Esophagus muscularis mucosa (tissue), 4 donors: Measurements from ENCODE around the gene ADAD2. TPM values are rescaled to one million over a fixed set of nuclear protein-coding genes. Genes with fewer than 3 reads are reported as not detected.

ENCODE experiments used
- DNase-seq: peaks from one replicate; pipeline ENCODE4 v3.0.0-alpha.2; 2017; ENCODE audit errors: extremely low spot score
- H3K27ac ChIP-seq, 4 donors: fragments of 200-600 bp; sonication (generic); replicated peaks in 1 of 4; 1 replicate in 3 of 4; 2 replicates in 1 of 4; pipeline ENCODE4 v1.5.1; 2016 to 2019; ENCODE audit warnings: mild to moderate bottlenecking in 1 of 4
- H3K27me3 ChIP-seq, 4 donors: fragments of 200-600 bp; sonication (generic); one replicate each; pipeline versions ENCODE4 v1.5.1 to v1.6.0; 2016 to 2019
- H3K36me3 ChIP-seq, 4 donors: fragments of 200-600 bp; sonication (generic); one replicate each; pipeline ENCODE4 v1.5.1; 2016 to 2019
- H3K4me1 ChIP-seq, 4 donors: fragments of 200-600 bp; sonication (generic); one replicate each; pipeline ENCODE4 v1.5.1; 2016 to 2019
- H3K4me3 ChIP-seq, 4 donors: fragments of 200-600 bp; sonication (generic); 1 replicate in 2 of 4; 2 replicates in 2 of 4; pipeline ENCODE4 v1.5.1; 2016 to 2019; ENCODE audit warnings: mild to moderate bottlenecking in 4 of 4, moderate library complexity in 1 of 4
- H3K9me3 ChIP-seq, 4 donors: fragments of 200-600 bp; sonication (generic); 1 replicate in 3 of 4; 2 replicates in 1 of 4; pipeline ENCODE4 v1.5.1; 2016 to 2019
- EP300 ChIP-seq: sonication (generic); formaldehyde crosslinking; IDR thresholded peaks from one replicate; pipeline ENCODE4 v1.6.1; 2017; ENCODE audit warnings: antibody characterized with exemption
- POLR2A ChIP-seq: fragments of 450-650 bp; IDR thresholded peaks from one replicate; pipeline ENCODE4 v1.6.1; 2017; ENCODE audit warnings: antibody characterized with exemption, moderate library complexity, mild to moderate bottlenecking, low read depth
- POLR2AphosphoS5 ChIP-seq, 2 donors: sonication (generic); formaldehyde crosslinking; IDR thresholded peaks; one replicate each; pipeline ENCODE4 v1.6.1; 2017; ENCODE audit warnings: antibody characterized with exemption in 2 of 2
- WGBS: methylation state at CpG from one replicate; pipeline ENCODE4 v1.1.5; 2018; 5-methylcytosine and 5-hydroxymethylcytosine counted together
- intact Hi-C: fragments of 100-400 bp; cut with DNase I; formaldehyde crosslinking; loops from one replicate; pipeline ENCODE4 v1.15.1; 2023
- total RNA-seq, 4 donors: library from RNA; depleted of rRNA; stranded (reverse); fragments of >200 nt; gene quantifications; one replicate each; pipeline versions ENCODE4 v1.1.0 to v1.2.1, GENCODE V29; 2016
- TF ChIP-seq, protein P1 (sequence below), 3 experiments: fragments of 200-600 bp in 2 of 3; fragments of 450-650 bp in 1 of 3; sonication (generic) in 2 of 3; IDR thresholded peaks; one replicate each; pipeline ENCODE4 v1.5.1; 2017 to 2019; ENCODE audit warnings: antibody characterized with exemption in 3 of 3, mild to moderate bottlenecking in 2 of 3, moderate library complexity in 1 of 3

ADAD2 gene
- total RNA-seq, 4 donors from 2014 or later: 0.42 to 0.83 (median 0.80) TPM; not detected in 1

DNA sequence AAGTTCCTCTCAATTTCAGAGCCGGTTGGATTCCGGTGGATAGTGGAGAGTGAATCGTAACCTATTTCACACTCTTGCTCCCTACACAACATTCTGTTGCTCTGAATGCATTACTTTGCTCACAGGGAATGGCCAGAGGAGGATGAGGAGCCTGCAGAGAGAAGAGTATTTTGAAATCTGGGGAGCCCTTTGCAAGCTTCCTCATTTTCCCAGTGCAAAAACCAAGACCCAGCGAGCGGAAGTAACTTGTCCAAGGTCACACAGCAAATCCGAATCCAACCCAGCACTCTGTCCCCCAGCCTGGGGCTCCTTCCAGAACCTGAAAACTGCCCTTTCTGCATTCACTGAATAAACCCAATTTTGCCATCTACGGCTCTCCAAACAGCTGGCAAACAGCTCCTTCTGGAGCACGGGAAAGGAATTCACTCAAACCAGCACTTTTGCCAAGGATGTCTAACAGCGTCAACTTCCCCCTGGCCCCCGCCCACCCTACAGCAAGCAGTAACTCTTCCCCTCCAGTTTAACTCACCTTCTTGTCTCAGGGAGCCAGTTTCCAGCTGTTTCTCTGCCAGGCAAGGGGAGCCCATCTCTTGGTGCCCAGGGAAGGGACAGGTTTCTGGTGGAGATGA is 48.3 kb downstream of the ADAD2 start:
- WGBS: 43% methylated on average over 10 of the region's 10 CpGs
- H3K27me3 ChIP-seq: peaks cover 0 to 55% (median 2%) of the 10 kb centered on the region in 4 donors
- TF ChIP-seq, protein P1, sequence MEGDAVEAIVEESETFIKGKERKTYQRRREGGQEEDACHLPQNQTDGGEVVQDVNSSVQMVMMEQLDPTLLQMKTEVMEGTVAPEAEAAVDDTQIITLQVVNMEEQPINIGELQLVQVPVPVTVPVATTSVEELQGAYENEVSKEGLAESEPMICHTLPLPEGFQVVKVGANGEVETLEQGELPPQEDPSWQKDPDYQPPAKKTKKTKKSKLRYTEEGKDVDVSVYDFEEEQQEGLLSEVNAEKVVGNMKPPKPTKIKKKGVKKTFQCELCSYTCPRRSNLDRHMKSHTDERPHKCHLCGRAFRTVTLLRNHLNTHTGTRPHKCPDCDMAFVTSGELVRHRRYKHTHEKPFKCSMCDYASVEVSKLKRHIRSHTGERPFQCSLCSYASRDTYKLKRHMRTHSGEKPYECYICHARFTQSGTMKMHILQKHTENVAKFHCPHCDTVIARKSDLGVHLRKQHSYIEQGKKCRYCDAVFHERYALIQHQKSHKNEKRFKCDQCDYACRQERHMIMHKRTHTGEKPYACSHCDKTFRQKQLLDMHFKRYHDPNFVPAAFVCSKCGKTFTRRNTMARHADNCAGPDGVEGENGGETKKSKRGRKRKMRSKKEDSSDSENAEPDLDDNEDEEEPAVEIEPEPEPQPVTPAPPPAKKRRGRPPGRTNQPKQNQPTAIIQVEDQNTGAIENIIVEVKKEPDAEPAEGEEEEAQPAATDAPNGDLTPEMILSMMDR (IDR thresholded peaks at IDR 0.05): no peak
- TF ChIP-seq POLR2A (no peak), POLR2AphosphoS5 (IDR thresholded peaks at IDR 0.05) (no peak), EP300 (no peak)
- H3K27ac ChIP-seq: no peak overlapping the region
- intact Hi-C loops: no loop called here
- peaks cover 0 to 17% (median 6%) of the 10 kb centered on the region in 4 donors for H3K4me1 ChIP-seq
- no peaks in the 10 kb centered on the region for H3K36me3 ChIP-seq
- no peak overlapping the region for H3K4me3 ChIP-seq
- no peaks in the 10 kb centered on the region for H3K9me3 ChIP-seq
- DNase-seq: no peak

DNA sequence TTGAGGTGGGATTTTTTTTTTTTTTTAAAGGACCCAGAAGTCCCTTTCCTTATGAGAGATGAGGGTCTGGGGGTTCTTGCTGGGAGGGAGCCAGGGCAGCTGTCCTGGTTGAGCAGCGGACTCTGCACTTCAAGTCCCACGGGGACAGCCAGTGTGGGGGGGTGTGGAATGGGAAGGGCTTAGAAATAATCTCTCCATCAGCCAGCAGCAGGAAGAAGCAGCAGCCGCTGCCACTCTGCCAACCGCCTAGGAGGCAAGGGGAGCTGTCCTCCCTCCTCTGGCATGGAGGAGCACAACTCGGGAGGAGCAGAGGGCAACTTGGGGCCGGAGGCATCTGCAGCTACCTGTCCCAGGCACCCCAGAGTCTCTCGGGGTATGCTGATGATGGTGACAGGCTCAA is 49.0 kb downstream of the ADAD2 start, which contains the start of gene KCNG4:
Gene KCNG4, minus strand, starts transcription at position 104 of the 400 bp plus-strand sequence. CDS start 2,527 bp downstream, outside the sequence.
- no peak for TF ChIP-seq POLR2A
- no peak for TF ChIP-seq EP300
- no peak for TF ChIP-seq POLR2AphosphoS5 (IDR thresholded peaks at IDR 0.05)
- TF ChIP-seq, protein P1 (IDR thresholded peaks at IDR 0.05): no peak
- Histone ChIP-seq H3K27ac (no peak within 1 kb of the TSS), H3K9me3 (no peaks in the 10 kb centered on the region), H3K27me3 (peaks cover 0 to 55% (median 2%) of the 10 kb centered on the region in 4 donors), H3K4me3 (no peak within 1 kb of the TSS), H3K4me1 (peaks cover 0 to 11% (median 3%) of the 10 kb centered on the region in 4 donors), H3K36me3 (no peaks in the 10 kb centered on the region)
- intact Hi-C loops: no loop called here
- DNase-seq: no peak
- WGBS: 33% methylated on average over 2 of the region's 7 CpGs

GRCh38 chr16:84240455-84240854 is 49.5 kb downstream of the ADAD2 start:
- H3K4me1 ChIP-seq: peaks cover 0 to 10% (median 0%) of the 10 kb centered on the region in 4 donors
- 73% methylated on average over 2 of the region's 2 CpGs for WGBS
- intact Hi-C loops: no loop called here
- H3K27ac ChIP-seq: no peak overlapping the region
- H3K36me3 ChIP-seq: no peaks in the 10 kb centered on the region
- H3K27me3 ChIP-seq: peaks cover 0 to 55% (median 2%) of the 10 kb centered on the region in 4 donors
- H3K4me3 ChIP-seq: no peak overlapping the region
- H3K9me3 ChIP-seq: no peaks in the 10 kb centered on the region
- DNase-seq: no peak
- TF ChIP-seq EP300: no peak
- TF ChIP-seq POLR2AphosphoS5 (IDR thresholded peaks at IDR 0.05): no peak
- no peak for TF ChIP-seq POLR2A
- TF ChIP-seq, protein P1 (IDR thresholded peaks at IDR 0.05): no peak

- TF ChIP-seq POLR2A: no peak
- TF ChIP-seq EP300: no peak
- TF ChIP-seq POLR2AphosphoS5 (IDR thresholded peaks at IDR 0.05): no peak
- TF ChIP-seq, protein P1 (IDR thresholded peaks at IDR 0.05): no peak
- intact Hi-C loops: no loop called here
- Histone ChIP-seq H3K36me3 (no peaks in the 10 kb centered on the region), H3K4me3 (no peak overlapping the region), H3K27ac (no peak overlapping the region), H3K4me1 (peaks cover 0 to 10% (median 0%) of the 10 kb centered on the region in 4 donors), H3K27me3 (peaks cover 0 to 52% (median 2%) of the 10 kb centered on the region in 4 donors), H3K9me3 (no peaks in the 10 kb centered on the region)
- no peak for DNase-seq
- 76% methylated on average over 1 of the region's 1 CpG for WGBS
Observed at GRCh38 chr16:84241778-84242177, 50.8 kb downstream of the ADAD2 start.
